Esophagus muscularis mucosa (tissue), 3 donors: ENCODE data around the gene SCGN.

Source experiments
- POLR2A ChIP-seq: fragments of 450-650 bp; IDR thresholded peaks from one replicate; pipeline ENCODE4 v1.6.1; 2017; ENCODE audit warnings: antibody characterized with exemption, moderate library complexity, mild to moderate bottlenecking, low read depth
- POLR2AphosphoS5 ChIP-seq, 2 donors: sonication (generic); formaldehyde crosslinking; IDR thresholded peaks; one replicate each; pipeline ENCODE4 v1.6.1; 2017; ENCODE audit warnings: antibody characterized with exemption in 2 of 2
- TF ChIP-seq, protein P1 (sequence below), 3 experiments: fragments of 200-600 bp in 2 of 3; fragments of 450-650 bp in 1 of 3; sonication (generic) in 2 of 3; IDR thresholded peaks; one replicate each; pipeline ENCODE4 v1.5.1; 2017 to 2019; ENCODE audit warnings: antibody characterized with exemption in 3 of 3, mild to moderate bottlenecking in 2 of 3, moderate library complexity in 1 of 3

DNA sequence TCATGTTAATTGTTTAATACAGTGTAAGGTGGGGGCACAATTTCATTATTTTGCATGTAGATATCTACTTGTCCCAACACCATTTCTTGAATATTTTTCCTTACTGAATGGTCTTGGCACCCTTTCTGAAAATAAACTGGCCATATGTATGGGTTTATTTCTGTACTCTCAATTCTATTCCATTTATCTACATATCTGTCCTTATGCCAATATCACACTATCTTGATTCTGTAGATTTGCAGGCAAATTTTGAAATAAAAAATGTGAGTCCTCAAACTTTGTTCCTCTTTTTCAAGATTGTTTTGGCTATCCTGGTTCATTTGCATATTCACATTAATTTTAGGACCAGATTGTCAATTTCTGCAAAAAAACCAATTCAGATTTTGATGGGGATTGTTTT, 34.8 kb downstream of the SCGN start:
- TF ChIP-seq, protein P1, sequence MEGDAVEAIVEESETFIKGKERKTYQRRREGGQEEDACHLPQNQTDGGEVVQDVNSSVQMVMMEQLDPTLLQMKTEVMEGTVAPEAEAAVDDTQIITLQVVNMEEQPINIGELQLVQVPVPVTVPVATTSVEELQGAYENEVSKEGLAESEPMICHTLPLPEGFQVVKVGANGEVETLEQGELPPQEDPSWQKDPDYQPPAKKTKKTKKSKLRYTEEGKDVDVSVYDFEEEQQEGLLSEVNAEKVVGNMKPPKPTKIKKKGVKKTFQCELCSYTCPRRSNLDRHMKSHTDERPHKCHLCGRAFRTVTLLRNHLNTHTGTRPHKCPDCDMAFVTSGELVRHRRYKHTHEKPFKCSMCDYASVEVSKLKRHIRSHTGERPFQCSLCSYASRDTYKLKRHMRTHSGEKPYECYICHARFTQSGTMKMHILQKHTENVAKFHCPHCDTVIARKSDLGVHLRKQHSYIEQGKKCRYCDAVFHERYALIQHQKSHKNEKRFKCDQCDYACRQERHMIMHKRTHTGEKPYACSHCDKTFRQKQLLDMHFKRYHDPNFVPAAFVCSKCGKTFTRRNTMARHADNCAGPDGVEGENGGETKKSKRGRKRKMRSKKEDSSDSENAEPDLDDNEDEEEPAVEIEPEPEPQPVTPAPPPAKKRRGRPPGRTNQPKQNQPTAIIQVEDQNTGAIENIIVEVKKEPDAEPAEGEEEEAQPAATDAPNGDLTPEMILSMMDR (IDR thresholded peaks at IDR 0.05), result no peak
- TF ChIP-seq POLR2A, result no peak
- TF ChIP-seq POLR2AphosphoS5 (IDR thresholded peaks at IDR 0.05), result no peak
